Nephron progenitor cell (in vitro differentiated cells): ENCODE results near the gene RAI14.

ENCODE experiments used
- DNase-seq: peaks from one replicate; pipeline ENCODE4 v3.0.0; 2021
- H3K27ac Mint-ChIP-seq: 2 replicates; pipeline ENCODE4 v1.8.0; 2021; ENCODE audit warnings: mild to moderate bottlenecking, moderate library complexity, mixed read lengths
- H3K27me3 Mint-ChIP-seq: 2 replicates; pipeline ENCODE4 v1.8.0; 2021; ENCODE audit warnings: mild to moderate bottlenecking, low read depth, mixed read lengths; ENCODE audit not compliant: poor library complexity
- H3K36me3 Mint-ChIP-seq: 2 replicates; pipeline ENCODE4 v1.8.0; 2021; ENCODE audit warnings: low read depth, mixed read lengths
- H3K4me1 Mint-ChIP-seq: 2 replicates; pipeline ENCODE4 v1.8.0; 2021; ENCODE audit warnings: mixed read lengths
- H3K4me3 Mint-ChIP-seq: 2 replicates; pipeline ENCODE4 v1.8.0; 2021; ENCODE audit warnings: mild to moderate bottlenecking, moderate library complexity, mixed read lengths
- H3K9me3 Mint-ChIP-seq: 2 replicates; pipeline ENCODE4 v1.8.0; 2021; ENCODE audit warnings: mild to moderate bottlenecking, moderate library complexity, mixed read lengths
- TF ChIP-seq, protein P1 (sequence below): fragments of 200-600 bp; sonication (generic); IDR thresholded peaks from 2 replicates; pipeline ENCODE4 v1.5.0; 2021; ENCODE audit warnings: antibody characterized with exemption

The RAI14 gene

DNA sequence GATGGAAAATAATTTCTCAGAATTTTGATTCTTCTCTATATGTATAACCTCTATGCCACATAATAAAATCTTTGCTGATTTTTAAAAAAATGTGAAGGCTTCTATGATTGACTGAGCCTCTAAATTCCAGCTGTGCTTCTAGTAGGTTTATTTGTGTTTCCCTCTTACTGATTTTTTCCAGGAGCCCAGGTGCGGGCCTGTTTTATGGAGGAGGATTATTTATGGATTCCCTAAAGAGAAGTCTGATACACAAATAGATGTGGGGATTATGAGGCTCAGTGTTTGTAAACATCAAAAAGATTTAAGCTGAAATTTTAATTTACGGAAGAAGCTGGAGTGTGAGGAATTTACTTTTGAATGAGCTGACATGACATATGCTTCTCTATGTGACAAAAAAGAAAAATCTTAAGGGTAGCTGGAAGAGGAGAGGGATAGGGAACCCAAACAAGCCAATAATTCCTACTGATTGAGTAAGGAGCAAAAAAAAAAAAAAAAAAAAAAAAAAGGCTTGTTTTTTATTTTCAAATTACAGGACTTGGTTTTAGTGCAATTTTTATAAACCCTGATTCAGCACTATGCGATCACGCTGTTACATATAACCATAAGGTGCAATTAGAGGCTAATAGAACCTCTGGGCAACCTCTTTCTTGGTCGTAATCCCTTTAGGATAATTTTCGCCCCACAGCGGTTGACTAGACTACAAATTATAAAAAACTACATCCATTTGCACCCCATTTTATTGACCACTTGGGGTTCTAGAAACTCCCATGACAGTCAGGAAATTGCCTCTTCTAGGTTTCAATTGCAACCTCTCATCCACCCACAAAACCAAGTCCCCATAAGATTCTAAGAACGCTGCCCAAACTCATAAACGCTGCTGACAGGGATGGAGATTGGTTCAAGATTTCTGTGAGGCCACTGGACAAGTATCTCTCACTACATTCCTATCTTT is 44.4 kb upstream of the RAI14 start:
- no peak overlapping the region for H3K4me3 Mint-ChIP-seq
- no peaks in the 10 kb centered on the region for H3K9me3 Mint-ChIP-seq
- H3K27me3 Mint-ChIP-seq = peaks cover 7% of the 10 kb centered on the region
- H3K27ac Mint-ChIP-seq = no peak overlapping the region
- peaks cover 11% of the 10 kb centered on the region for H3K4me1 Mint-ChIP-seq
- TF ChIP-seq, protein P1, sequence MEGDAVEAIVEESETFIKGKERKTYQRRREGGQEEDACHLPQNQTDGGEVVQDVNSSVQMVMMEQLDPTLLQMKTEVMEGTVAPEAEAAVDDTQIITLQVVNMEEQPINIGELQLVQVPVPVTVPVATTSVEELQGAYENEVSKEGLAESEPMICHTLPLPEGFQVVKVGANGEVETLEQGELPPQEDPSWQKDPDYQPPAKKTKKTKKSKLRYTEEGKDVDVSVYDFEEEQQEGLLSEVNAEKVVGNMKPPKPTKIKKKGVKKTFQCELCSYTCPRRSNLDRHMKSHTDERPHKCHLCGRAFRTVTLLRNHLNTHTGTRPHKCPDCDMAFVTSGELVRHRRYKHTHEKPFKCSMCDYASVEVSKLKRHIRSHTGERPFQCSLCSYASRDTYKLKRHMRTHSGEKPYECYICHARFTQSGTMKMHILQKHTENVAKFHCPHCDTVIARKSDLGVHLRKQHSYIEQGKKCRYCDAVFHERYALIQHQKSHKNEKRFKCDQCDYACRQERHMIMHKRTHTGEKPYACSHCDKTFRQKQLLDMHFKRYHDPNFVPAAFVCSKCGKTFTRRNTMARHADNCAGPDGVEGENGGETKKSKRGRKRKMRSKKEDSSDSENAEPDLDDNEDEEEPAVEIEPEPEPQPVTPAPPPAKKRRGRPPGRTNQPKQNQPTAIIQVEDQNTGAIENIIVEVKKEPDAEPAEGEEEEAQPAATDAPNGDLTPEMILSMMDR = no peak
- no peaks in the 10 kb centered on the region for H3K36me3 Mint-ChIP-seq
- no peak for DNase-seq

DNA sequence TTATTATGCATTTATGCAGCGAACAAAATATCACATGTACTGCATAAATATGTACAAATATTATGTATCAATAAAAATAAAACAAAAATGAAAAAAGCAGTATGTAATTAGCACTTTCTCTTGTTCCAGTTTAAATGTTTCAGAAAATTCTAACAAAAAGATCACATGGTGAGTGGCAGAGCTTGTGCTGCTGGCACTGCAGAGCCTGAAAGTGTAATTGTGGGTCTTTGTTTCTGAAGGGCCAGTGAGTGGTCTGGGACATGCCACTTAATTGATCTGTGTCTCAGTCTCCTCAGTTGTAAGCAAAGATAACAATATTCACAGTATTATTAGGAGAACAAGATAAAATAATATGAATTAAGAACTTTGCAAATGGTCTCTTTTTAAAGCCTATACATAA is 39.5 kb upstream of the RAI14 start:
- Mint-ChIP-seq H3K9me3 (no peaks in the 10 kb centered on the region), H3K27ac (no peak overlapping the region), H3K4me3 (no peak overlapping the region), H3K36me3 (no peaks in the 10 kb centered on the region), H3K27me3 (peaks cover 3% of the 10 kb centered on the region), H3K4me1 (peaks cover 12% of the 10 kb centered on the region)
- no peak for DNase-seq
- TF ChIP-seq, protein P1 = no peak

DNA sequence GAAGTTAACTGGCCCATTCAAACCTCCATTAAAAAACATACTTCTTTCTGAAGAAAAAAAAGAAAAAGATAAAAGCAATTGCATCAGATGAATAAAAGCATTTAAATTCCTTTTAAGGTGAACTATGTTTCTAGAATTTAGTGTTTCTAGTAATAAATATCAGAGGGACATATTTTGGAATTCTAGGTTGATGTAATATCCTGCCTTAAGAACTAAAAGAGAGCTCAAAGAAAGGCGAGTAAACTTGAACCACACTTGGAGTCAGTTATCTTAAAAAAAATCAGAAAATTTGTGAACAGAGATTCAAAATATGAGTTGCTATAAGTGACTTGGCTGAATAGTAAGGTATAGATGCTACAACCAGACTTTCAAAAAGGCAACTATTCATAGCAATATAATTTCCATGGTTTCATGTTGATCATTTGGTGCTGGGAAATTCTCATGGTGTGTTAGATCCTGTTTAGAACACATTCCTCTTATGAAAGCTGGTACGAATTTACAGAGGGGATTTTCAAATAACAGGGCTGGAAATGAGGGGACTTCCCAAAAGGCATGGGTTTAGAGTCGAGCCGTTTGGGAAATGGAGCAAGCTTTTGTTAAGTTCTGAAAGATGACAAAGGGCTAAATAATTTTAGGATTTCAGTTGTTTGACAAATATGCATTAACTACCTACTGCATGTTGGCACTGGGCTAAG is 37.6 kb upstream of the RAI14 start:
- no peak for DNase-seq
- H3K9me3 Mint-ChIP-seq = no peaks in the 10 kb centered on the region
- TF ChIP-seq, protein P1 = no peak
- no peaks in the 10 kb centered on the region for H3K36me3 Mint-ChIP-seq
- no peak overlapping the region for H3K4me3 Mint-ChIP-seq
- H3K27ac Mint-ChIP-seq = no peak overlapping the region
- peaks cover 12% of the 10 kb centered on the region for H3K4me1 Mint-ChIP-seq
- peaks cover 2% of the 10 kb centered on the region for H3K27me3 Mint-ChIP-seq

DNA sequence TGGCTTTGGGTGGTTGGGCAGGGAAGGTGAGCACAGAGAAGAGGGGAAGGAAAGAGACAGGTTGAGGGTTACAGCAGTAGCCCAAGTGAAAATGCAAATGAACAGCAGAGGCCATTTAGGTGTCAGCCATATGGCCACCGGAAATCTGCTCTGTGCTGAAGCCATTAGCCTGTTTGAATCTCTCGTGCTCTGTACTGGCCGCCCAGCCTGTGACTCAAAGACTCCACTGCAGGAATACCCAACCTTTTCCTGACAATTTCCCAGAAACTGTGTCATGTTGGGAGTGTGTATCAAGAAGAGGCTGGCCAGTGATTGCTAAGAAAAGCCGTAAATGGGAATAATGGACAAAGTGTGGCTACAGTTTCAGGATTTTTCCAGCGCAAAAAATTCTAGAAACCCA is 35.9 kb upstream of the RAI14 start:
- Mint-ChIP-seq H3K4me1 (peaks cover 12% of the 10 kb centered on the region), H3K36me3 (no peaks in the 10 kb centered on the region), H3K9me3 (no peaks in the 10 kb centered on the region), H3K27me3 (no peaks in the 10 kb centered on the region), H3K4me3 (no peak overlapping the region), H3K27ac (no peak overlapping the region)
- no peak for DNase-seq
- TF ChIP-seq, protein P1 = no peak

DNA sequence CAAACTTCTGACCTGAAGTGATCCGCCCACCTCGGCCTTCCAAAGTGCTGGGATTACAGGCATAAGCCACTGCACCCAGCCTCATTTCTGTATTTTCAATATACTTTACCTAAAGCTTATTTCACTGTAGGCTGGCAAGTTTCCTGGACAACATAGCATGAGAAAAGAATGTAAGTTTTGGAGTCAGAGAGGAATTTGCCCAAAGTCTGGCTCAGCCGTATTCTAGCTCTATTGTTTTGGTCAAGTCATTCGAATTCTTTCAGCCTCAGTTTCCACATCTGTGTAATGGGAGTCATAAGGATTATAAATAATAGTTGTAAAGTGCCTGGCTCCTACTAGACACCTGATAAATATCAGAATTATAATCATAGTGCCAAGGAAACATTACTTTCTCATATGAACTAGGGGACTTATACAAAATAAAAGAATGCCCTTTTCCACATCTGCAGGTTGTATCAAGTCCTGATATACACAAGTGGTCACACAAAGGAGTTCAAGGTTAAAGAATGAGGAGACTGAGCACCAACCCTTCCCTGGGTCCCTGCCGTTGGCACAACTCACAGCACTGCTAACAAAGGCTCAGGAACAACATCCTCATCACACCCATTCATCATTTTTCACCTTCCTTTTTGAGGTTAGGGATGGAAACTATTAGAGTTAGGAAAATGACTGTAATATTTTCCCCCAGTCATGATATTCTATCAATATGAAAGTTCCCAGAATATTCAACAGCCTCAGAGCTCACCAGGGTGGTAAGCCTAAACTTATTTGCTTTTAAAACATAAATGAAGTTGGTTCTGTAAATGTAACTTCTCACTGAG is 34.6 kb upstream of the RAI14 start:
- Mint-ChIP-seq H3K36me3 (no peaks in the 10 kb centered on the region), H3K27me3 (no peaks in the 10 kb centered on the region), H3K9me3 (no peaks in the 10 kb centered on the region), H3K4me3 (no peak overlapping the region), H3K4me1 (peaks cover 12% of the 10 kb centered on the region), H3K27ac (no peak overlapping the region)
- DNase-seq = no peak
- TF ChIP-seq, protein P1 = no peak
